Stimulated activated CD4-positive, alpha-beta T cell treated with anti-CD3 and anti-CD28 coated beads, TNF-alpha, amount 100 ng/mL, for 1 hour (primary cell): Measurements from ENCODE around the gene PDGFRB.
"Not testable (repeated sequence)": the region's sequence is repeated elsewhere in the genome, so short reads cannot be mapped to it uniquely, and the experiment has no call there.

Experiments used
- DNase-seq, 3 donors: peaks; one replicate each; pipeline ENCODE4 v3.0.0-alpha.2; 2020; ENCODE audit warnings: low read depth in 3 of 3, low spot score in 1 of 3

PDGFRB gene

GRCh38 chr5:150085950-150086715 lies 69.5 kb downstream of the PDGFRB start, which contains the start of gene CSF1R:
TSS of gene CSF1R (minus strand) at chr5:150086554. CDS start at chr5:150086427, 127 bp downstream.
- DNase-seq, result no peak

GRCh38 chr5:150085191-150085912 lies 70.3 kb downstream of the PDGFRB start:
- DNase-seq, result no peak

DNA sequence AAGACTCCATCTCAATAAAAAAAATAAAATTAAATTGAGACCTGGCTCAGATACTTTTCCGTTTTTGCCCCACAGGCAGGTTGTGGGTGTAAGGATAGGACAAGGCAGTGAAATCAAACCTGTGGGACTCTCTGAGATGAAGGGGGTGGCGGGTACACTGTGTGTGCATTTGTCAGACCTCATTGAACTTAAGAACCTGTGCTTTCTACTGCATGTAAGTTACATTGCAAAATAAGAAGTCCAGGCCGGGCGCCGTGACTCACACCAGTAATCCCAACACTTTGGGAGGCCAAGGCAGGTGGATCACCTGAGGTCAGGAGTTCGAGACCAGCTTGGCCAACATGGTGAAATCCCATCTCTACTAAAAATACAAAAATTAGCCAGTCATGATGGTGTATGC lies 70.9 kb downstream of the PDGFRB start:
- not testable (repeated sequence) for DNase-seq

GRCh38 chr5:150082889-150083288 lies 72.8 kb downstream of the PDGFRB start:
- no peak for DNase-seq

DNA sequence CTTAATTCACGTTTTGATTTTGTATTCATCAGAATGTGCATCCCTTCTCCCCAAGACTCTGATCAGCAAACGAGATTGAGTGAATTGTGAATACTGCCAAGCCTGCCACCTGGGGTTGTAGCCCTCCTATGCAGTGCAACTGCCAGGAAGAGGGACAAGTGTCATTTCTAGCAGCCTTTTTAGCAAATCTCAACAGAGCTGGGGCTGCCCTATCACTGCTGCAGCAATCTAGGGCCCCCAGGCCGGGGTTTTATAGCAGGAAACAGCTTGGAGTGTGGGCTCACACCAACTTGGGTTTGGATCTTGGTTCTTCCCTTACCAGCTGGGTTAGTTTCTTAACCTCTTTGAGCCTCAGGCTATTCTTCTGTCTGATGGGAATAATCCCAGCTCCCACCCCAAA lies 73.3 kb downstream of the PDGFRB start:
- DNase-seq, result no peak

DNA sequence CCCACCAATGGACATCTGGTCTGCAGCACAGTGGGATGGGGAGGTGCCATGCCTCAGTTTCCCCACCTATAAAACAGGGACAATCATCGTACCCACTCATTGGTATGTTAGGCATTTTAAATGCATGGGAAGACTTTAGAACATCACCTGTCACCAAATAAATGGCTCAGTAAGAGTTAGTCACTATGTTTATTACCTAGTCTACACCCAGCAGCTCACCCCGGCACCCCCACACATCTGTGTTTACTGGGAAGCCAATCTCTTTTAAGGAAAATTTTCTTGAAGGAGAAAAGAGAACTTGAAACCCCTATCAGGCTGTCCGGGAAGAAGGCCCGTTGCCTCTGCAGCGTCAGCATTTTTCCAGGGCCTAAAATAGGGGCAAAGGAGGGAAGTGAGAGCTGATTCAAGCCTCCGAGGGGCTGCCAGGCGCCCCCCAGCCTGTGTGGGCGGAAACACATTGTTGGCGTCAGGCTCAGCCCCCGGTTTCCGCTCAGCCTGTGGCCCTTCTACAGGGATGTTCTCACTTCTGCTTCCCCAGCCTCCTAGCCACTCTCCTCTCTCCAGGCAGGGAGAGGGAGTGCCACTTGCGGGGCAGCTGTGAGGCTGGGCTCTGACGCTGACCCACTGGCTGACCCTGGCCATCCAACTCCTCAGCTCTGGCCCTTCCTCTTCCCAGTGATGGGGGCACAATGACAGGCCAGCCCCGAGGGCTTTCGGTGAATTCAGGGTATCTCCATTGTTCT lies 73.9 kb downstream of the PDGFRB start:
- no peak for DNase-seq

DNA sequence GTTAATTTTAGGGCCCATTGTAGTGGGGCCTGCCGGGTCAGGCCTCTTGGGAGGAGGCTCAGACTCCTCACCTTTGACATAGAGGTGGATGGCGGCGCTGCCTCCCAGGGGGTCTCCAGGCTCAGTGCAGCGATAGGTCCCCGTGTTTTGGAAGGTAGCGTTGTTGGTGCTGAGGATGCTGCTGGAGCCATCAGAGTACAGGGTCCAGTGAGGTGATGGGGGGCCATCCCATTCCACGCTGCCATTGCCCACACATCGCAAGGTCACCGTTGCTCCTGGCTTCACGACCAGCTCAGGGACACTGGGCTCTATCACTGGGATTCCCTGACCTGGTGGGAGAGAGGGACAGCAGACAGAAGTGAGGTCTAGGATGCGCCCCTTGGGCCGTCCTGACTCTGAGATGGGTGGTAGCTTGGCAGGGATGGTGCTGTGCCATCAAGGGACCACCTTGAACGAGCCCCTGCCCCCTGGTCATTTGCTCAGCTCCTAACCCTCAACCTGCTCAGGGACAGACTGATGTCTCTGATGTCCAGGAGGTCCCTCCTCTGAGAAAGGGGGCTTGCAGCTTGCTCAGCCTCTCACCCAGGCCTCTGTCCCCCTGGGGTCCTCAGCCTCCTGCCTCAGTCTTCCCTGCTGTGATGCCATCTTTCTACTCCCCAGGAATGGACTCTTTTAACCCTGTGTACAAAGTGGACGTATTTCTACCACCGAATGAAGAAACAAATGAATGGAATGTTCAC lies 74.8 kb downstream of the PDGFRB start:
- DNase-seq, result no peak

DNA sequence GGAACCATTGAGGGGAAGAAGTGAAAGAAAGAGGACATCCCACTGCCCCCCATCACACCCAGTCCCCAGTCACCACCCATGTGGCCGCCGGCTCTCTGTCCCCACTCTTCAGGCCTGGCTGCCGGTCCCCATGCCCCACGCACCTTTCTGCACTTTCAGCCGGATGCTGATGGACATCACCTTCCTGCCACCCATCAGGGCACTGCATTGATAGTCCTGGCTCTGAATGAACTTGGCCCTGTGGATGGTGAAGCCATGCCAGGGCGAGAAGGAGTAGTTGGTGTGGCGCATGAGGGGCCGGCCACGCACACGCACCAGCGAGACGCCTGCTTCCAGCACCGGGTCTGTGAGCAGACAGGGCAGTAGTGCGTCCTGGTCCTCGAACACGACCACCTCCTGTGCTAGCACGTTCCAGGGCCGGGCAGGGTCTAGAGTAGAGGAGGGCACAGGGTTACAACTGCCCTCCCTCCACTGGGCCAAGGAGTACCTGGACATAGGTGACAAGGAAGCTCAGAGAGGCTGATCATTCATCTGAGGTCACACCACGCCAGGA lies 75.7 kb downstream of the PDGFRB start:
- no peak for DNase-seq

DNA sequence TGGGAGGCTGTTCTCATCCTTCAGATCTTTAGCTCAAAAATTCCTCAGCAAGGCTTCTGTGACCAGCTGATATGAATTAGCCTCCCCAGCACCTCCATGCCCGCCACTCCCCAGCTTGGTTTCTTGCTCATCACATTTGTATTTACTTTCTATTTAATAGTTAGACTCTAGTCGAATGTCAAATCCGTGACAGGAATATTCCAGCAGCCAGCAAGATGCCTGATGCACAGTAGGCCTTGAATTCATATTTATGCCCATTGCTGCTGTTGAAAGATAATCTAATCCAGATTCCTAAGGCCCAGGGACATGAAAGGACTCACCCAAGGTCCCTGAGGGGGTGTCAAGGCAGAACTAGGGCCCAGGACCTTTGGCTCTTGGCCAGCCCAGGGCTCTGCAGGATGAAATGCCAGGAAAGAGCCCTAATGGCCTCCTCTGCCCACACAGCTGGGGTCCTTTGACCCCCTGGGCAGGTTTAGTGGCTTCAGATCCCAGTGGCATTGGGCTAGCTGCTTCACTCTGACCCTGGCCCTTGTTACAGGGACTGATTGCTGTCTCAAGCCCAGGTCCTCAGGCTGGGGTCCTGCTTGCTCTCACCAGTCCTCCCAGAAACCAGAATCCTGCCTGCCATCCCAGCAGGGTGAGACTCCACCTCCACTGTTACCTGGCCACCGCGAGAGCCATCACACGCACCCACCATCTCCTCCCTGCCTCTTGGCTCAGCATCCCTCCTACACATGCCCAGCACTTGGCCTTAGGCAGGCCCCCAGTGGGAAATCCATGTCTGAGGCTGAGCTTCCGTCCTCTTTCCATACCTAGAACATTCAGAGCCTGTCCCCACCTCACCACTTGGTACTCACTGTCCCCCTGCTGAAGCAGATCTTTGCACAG lies 76.6 kb downstream of the PDGFRB start:
- DNase-seq, result no peak

- DNase-seq, result no peak
Measured at GRCh38 chr5:150077996-150078801, 77.4 kb downstream of the PDGFRB start.

- no peak for DNase-seq
Measured at GRCh38 chr5:150077060-150077459, 78.6 kb downstream of the PDGFRB start.

DNA sequence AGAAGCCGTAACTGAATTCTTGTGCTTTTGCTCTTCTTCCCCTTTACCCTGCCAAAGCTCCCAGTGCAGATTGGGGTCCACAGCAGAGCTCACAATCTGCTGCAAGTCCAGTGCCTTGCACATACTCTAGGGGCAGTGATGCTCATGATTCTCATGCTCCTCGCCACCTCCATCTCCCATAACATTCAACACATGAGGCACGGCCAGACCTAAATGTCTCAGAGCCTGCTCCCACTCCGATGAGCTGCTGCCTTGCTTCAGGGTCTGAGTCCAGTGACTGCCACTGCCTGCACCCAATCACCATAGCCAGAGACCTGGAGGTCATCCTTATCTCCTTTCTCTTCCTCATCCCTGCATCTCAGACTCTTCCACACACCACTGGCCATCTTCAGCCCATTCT lies 79.8 kb downstream of the PDGFRB start:
- no peak for DNase-seq

GRCh38 chr5:150075233-150075632 lies 80.4 kb downstream of the PDGFRB start:
- DNase-seq, result no peak

DNA sequence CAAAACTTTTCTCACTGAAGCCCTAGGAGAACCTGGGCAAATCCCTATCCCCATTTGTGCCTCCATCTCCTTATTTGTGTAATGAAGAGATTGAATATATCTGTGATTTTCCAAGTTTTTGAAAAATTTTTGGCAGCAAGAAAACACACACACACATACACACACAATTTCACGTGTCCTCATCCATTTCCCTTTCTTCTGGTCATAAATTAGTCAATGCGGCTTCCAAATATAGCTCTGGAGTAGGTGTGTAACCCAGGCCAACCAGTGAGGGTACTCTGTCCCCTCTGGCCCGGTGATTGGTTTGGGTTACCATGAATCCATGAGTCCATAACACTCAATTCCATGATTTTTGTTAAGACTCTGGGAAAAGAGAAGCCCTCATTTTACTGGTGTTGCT lies 82.0 kb downstream of the PDGFRB start:
- DNase-seq, result no peak

GRCh38 chr5:150073086-150073625 lies 82.5 kb downstream of the PDGFRB start:
- no peak for DNase-seq

- DNase-seq, result no peak
Measured at GRCh38 chr5:150070821-150071220, 84.8 kb downstream of the PDGFRB start.

- DNase-seq, result no peak
Measured at GRCh38 chr5:150069672-150070627, 85.7 kb downstream of the PDGFRB start.
